Mesendoderm (in vitro differentiated cells): ENCODE data around the gene JAML.
A peak's percentile ranks its signal among the peaks of the same experiment; 100 is the strongest.

Experiments
- DNase-seq: peaks from one replicate; pipeline ENCODE4 v3.0.0; 2013
- H2AK5ac ChIP-seq: 2 replicates; pipeline ENCODE4 v1.6.1; 2013; ENCODE audit warnings: low read length, inconsistent platforms
- H2BK120ac ChIP-seq: 2 replicates; pipeline ENCODE4 v1.6.1; 2013; ENCODE audit warnings: low read depth, mild to moderate bottlenecking, low read length, moderate library complexity, mixed read lengths
- H2BK15ac ChIP-seq: replicated peaks from 2 replicates; pipeline ENCODE4 v1.6.1; 2013; ENCODE audit warnings: low read depth, mild to moderate bottlenecking, moderate library complexity
- H2BK5ac ChIP-seq: 2 replicates; pipeline ENCODE4 v1.6.1; 2013; ENCODE audit warnings: low read length, inconsistent platforms
- H3K18ac ChIP-seq: 2 replicates; pipeline ENCODE4 v1.6.1; 2013; ENCODE audit warnings: mild to moderate bottlenecking, low read length, mixed read lengths
- H3K23ac ChIP-seq: one replicate; pipeline ENCODE4 v1.6.1; 2013; ENCODE audit warnings: low read length
- H3K27ac ChIP-seq: 2 replicates; pipeline ENCODE4 v1.5.1; 2013; ENCODE audit warnings: low read depth, mild to moderate bottlenecking, inconsistent platforms, low read length, moderate library complexity
- H3K27me3 ChIP-seq: 2 replicates; pipeline ENCODE4 v1.6.1; 2013; ENCODE audit warnings: low read length, control low read depth, mild to moderate bottlenecking, inconsistent platforms; ENCODE audit not compliant: insufficient read depth, poor library complexity
- H3K36me3 ChIP-seq: 2 replicates; pipeline ENCODE4 v1.6.1; 2013; ENCODE audit warnings: low read length, inconsistent platforms; ENCODE audit not compliant: control insufficient read depth, insufficient read depth
- H3K4ac ChIP-seq: one replicate; pipeline ENCODE4 v1.6.1; 2013; ENCODE audit warnings: low read depth, mild to moderate bottlenecking, low read length, moderate library complexity
- H3K4me1 ChIP-seq: 2 replicates; pipeline ENCODE4 v1.6.1; 2013; ENCODE audit warnings: low read depth, low read length, inconsistent platforms; ENCODE audit not compliant: control insufficient read depth
- H3K4me2 ChIP-seq: 2 replicates; pipeline ENCODE4 v1.6.1; 2013; ENCODE audit warnings: low read length
- H3K4me3 ChIP-seq: 2 replicates; pipeline ENCODE4 v1.5.1; 2013; ENCODE audit warnings: mild to moderate bottlenecking, low read length
- H3K56ac ChIP-seq: one replicate; pipeline ENCODE4 v1.6.1; 2013; ENCODE audit warnings: low read length
- H3K79me1 ChIP-seq: 2 replicates; pipeline ENCODE4 v1.6.1; 2013; ENCODE audit warnings: low read length, inconsistent platforms
- H3K79me2 ChIP-seq: 2 replicates; pipeline ENCODE4 v1.6.1; 2013; ENCODE audit warnings: mild to moderate bottlenecking, low read length; ENCODE audit not compliant: control insufficient read depth, insufficient read depth
- H3K9ac ChIP-seq: 2 replicates; pipeline ENCODE4 v1.6.1; 2013; ENCODE audit warnings: low read length, inconsistent platforms
- H4K5ac ChIP-seq: one replicate; pipeline ENCODE4 v1.6.1; 2013; ENCODE audit warnings: low read length
- H4K8ac ChIP-seq: one replicate; pipeline ENCODE4 v1.6.1; 2013; ENCODE audit warnings: low read depth, mild to moderate bottlenecking, control low read depth, low read length, moderate library complexity
- WGBS: extraction: QIAGEN DNeasy Blood & Tissue Kit; methylation state at CpG from one replicate; pipeline ENCODE4 v1.1.7; 2013; ENCODE audit warnings: low lambda C conversion rate, missing lambda C conversion rate; ENCODE audit not compliant: insufficient coverage; ENCODE audit errors: extremely low coverage; 5-methylcytosine and 5-hydroxymethylcytosine counted together

JAML gene

DNA sequence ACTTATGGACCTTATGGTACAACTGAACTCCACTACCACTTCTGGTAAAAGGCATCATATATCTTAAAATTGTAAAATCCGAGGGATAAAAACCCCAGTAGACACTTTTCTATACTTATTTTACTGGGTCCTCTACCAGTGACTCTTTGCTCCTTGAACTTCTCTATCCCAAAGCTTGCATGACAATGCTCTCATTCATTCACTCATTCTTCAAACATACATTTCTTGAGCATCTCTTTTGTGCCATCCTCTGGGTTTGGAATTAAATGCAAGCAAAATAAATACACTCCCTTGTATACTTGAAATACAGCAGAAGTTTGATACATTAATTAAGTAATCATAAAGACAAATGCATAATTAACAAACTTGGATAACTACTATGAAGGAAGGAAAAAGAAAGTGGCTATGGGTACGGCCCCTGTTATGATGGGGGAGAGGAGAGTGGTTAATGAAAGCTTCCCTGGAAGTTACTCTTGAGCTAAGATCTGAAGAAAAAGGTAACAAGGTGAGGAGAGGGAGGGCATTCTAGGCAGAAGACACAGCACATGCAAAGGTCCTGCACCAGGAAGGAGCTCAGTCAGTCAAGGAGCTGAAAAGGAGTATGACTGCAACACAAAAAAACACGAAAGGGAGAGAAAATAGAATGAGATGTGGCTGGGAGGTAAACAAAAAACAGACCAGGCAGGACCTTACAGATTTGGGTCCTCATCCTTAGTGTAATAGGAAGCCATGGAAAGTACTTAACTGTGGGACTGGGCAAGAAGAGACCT, 19.4 kb upstream of the JAML start:
- H3K79me2 ChIP-seq = no peaks in the 10 kb centered on the region
- H4K8ac ChIP-seq = no peak overlapping the region
- H2AK5ac ChIP-seq = no peak overlapping the region
- DNase-seq = no peak
- H3K4me2 ChIP-seq = no peak overlapping the region
- H3K4me3 ChIP-seq = no peak overlapping the region
- no peak overlapping the region for H3K27ac ChIP-seq
- no peaks in the 10 kb centered on the region for H3K36me3 ChIP-seq
- no peaks in the 10 kb centered on the region for H3K79me1 ChIP-seq
- no peak overlapping the region for H2BK15ac ChIP-seq
- H3K4me1 ChIP-seq = no peaks in the 10 kb centered on the region
- H3K23ac ChIP-seq = no peak overlapping the region
- no peak overlapping the region for H3K18ac ChIP-seq
- no peak overlapping the region for H3K56ac ChIP-seq
- no peak overlapping the region for H2BK120ac ChIP-seq
- H3K9ac ChIP-seq = no peak overlapping the region
- H3K4ac ChIP-seq = no peak overlapping the region
- no CpG with 5 or more reads among the region's 3 CpGs for whole genome bisulfite sequencing
- no peak overlapping the region for H2BK5ac ChIP-seq
- H4K5ac ChIP-seq = no peak overlapping the region
- H3K27me3 ChIP-seq = no peaks in the 10 kb centered on the region

DNA sequence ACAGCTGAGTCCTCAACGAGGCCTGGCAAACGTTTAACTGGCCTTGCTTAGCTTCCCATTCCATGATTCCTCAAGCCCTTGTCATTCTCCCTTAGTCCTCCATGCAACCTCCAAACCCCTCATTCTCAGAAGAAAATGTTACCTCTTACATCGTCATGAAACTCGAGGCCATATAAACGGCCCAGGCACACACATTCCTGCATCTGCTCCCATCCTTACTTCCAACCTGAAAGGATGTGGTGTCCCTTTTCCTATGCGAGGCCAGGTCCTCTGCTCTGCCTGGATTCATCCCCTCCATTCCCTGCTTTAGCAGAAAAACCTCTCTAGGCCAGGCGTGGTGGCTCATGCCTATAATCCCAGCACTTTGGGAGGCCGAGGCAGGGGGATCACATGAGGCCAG, 18.4 kb upstream of the JAML start:
- no peak overlapping the region for H3K4ac ChIP-seq
- no peaks in the 10 kb centered on the region for H3K27me3 ChIP-seq
- no peaks in the 10 kb centered on the region for H3K79me1 ChIP-seq
- H3K18ac ChIP-seq = no peak overlapping the region
- H2AK5ac ChIP-seq = no peak overlapping the region
- H2BK5ac ChIP-seq = no peak overlapping the region
- peak; percentile 22 for DNase-seq
- no CpG with 5 or more reads among the region's 8 CpGs for WGBS
- H2BK15ac ChIP-seq = no peak overlapping the region
- no peaks in the 10 kb centered on the region for H3K4me1 ChIP-seq
- no peak overlapping the region for H4K8ac ChIP-seq
- no peak overlapping the region for H3K4me2 ChIP-seq
- no peak overlapping the region for H2BK120ac ChIP-seq
- no peak overlapping the region for H3K23ac ChIP-seq
- H3K36me3 ChIP-seq = no peaks in the 10 kb centered on the region
- H3K9ac ChIP-seq = no peak overlapping the region
- H4K5ac ChIP-seq = no peak overlapping the region
- no peak overlapping the region for H3K27ac ChIP-seq
- no peak overlapping the region for H3K4me3 ChIP-seq
- H3K79me2 ChIP-seq = no peaks in the 10 kb centered on the region
- no peak overlapping the region for H3K56ac ChIP-seq

DNA sequence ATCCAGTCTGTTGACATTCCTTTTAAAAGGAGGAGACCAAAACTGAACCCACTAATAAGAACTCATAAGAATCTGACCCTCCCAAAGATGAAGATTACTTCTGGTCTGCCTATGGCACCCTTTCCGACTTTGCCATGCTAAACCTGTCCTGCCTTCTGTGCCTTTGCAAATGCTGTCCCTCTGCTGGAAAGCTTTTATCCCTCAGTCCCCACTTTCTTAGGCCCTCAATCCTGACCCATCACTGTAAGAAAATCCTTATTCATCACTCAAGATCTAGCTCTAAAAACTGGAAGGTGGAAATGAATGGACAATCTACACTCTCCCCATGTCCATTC, 16.9 kb upstream of the JAML start:
- Histone ChIP-seq H4K5ac (no peak overlapping the region), H3K4me1 (no peaks in the 10 kb centered on the region), H3K79me1 (no peaks in the 10 kb centered on the region), H3K56ac (no peak overlapping the region), H3K4me3 (no peak overlapping the region), H2BK120ac (no peak overlapping the region), H2BK5ac (no peak overlapping the region), H3K18ac (no peak overlapping the region), H3K9ac (no peak overlapping the region), H3K79me2 (no peaks in the 10 kb centered on the region), H3K23ac (no peak overlapping the region), H3K36me3 (no peaks in the 10 kb centered on the region), H3K27me3 (no peaks in the 10 kb centered on the region), H3K4ac (no peak overlapping the region), H3K4me2 (no peak overlapping the region), H2BK15ac (no peak overlapping the region), H4K8ac (no peak overlapping the region), H3K27ac (no peak overlapping the region), H2AK5ac (no peak overlapping the region)
- DNase-seq = no peak
- no CpG with 5 or more reads among the region's 1 CpG for WGBS

DNA sequence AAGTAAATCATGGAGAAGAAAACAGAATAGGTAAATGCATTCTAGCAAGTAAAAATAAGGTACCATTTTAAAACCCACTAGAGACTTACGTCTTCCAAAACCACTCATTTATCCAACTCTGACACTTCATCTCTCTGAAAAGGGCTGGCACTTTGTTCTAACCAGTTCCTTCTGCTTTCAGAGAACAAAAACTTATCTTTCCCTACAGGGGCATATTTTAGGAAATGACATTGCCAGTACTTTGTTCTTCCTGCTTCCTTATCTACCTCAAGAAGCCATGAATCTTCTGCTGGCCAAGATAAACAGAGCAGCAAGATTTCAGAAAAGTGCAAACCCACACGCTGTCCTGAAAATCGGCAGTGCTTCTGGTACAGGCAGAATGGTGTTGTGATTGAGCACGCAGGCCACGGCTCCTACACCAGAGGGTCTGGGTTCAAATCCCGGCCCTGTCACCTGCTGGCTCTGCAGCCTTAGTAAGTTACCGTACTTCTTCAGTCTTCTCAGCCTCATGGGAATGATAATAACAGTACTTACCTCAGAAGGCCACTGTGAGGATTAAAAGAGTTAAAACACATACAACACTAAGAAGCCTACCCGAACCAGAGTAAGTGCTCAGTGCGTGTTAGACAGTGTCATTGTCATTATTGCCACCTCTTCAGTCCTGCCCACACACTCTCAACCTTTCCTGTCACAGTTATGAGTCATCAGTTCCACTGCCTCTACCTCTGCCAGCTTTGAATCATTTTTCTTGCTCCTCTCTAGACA, 16.4 kb upstream of the JAML start:
- no peak overlapping the region for H2BK5ac ChIP-seq
- no peak overlapping the region for H2AK5ac ChIP-seq
- H3K79me1 ChIP-seq = no peaks in the 10 kb centered on the region
- no peak overlapping the region for H2BK120ac ChIP-seq
- no peak overlapping the region for H3K4ac ChIP-seq
- H3K79me2 ChIP-seq = no peaks in the 10 kb centered on the region
- H3K27ac ChIP-seq = no peak overlapping the region
- no peaks in the 10 kb centered on the region for H3K4me1 ChIP-seq
- peak; percentile 38 for DNase-seq
- no peak overlapping the region for H3K23ac ChIP-seq
- H3K56ac ChIP-seq = no peak overlapping the region
- H3K9ac ChIP-seq = no peak overlapping the region
- no CpG with 5 or more reads among the region's 9 CpGs for WGBS
- H4K8ac ChIP-seq = no peak overlapping the region
- no peak overlapping the region for H3K4me2 ChIP-seq
- H3K27me3 ChIP-seq = no peaks in the 10 kb centered on the region
- H2BK15ac ChIP-seq = no peak overlapping the region
- H3K36me3 ChIP-seq = no peaks in the 10 kb centered on the region
- H4K5ac ChIP-seq = no peak overlapping the region
- no peak overlapping the region for H3K18ac ChIP-seq
- H3K4me3 ChIP-seq = no peak overlapping the region

DNA sequence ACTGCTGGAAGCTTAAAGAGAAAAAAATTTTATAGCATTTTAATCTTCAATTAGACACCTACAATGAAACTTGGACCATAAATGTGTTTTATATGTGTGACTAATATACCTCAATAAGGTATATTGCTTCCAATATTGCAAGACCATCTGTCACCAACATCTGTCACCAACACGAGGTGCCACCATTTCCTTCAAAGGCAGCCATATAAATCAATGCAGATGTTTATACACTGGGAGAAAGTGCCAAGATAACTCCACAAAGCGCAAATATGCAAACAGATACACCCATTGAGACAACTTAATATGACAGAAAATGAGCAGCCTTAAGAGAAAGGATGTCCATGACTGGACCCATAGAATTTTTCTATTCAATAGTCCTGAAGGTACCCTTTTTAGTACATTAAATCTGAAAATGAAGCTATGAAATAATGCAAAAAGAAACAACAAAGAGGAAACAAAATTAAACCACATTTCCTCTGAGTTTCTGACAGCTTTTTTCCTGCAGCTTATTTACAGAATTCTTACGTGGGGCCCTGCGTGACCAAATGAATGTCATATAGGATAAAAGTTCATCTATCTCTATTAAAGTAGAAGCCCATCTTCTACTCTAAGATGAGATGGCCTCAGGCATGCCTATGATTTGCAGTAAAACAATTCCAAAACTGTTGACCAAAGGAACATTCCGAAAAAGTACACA, 14.8 kb upstream of the JAML start:
- H3K23ac ChIP-seq = no peak overlapping the region
- H3K4ac ChIP-seq = no peak overlapping the region
- no CpG with 5 or more reads among the region's 5 CpGs for WGBS
- H3K36me3 ChIP-seq = no peaks in the 10 kb centered on the region
- H2BK120ac ChIP-seq = no peak overlapping the region
- no peak overlapping the region for H3K27ac ChIP-seq
- no peak overlapping the region for H2AK5ac ChIP-seq
- H3K4me2 ChIP-seq = no peak overlapping the region
- H3K56ac ChIP-seq = no peak overlapping the region
- no peak overlapping the region for H4K5ac ChIP-seq
- no peak overlapping the region for H3K4me3 ChIP-seq
- DNase-seq = no peak
- H3K9ac ChIP-seq = no peak overlapping the region
- H2BK15ac ChIP-seq = no peak overlapping the region
- H3K18ac ChIP-seq = no peak overlapping the region
- H3K79me2 ChIP-seq = no peaks in the 10 kb centered on the region
- H3K4me1 ChIP-seq = no peaks in the 10 kb centered on the region
- no peaks in the 10 kb centered on the region for H3K79me1 ChIP-seq
- H2BK5ac ChIP-seq = no peak overlapping the region
- no peaks in the 10 kb centered on the region for H3K27me3 ChIP-seq
- H4K8ac ChIP-seq = no peak overlapping the region
